Naive B cell (primary cell): ENCODE measurements around the gene CHI3L1. TPM values are rescaled to one million over a fixed set of nuclear protein-coding genes. Genes with fewer than 3 reads are reported as not detected.

ENCODE experiments used
- ATAC-seq, 2 donors: fragments of 150-1000 bp; cut with Tn5 transposase; 2 replicates each; pipeline ENCODE4 v1.10.0; 2021; ENCODE audit warnings: low read depth in 2 of 2, mild to moderate bottlenecking in 2 of 2, moderate library complexity in 2 of 2
- DNase-seq: peaks from one replicate; pipeline ENCODE4 v3.0.0; 2022
- H3K27ac Mint-ChIP-seq, 6 donors: one replicate each; pipeline ENCODE4 v1.8.0; 2020 to 2022; ENCODE audit warnings: mild to moderate bottlenecking in 6 of 6, mixed read lengths in 6 of 6, moderate library complexity in 5 of 6, inconsistent platforms in 2 of 6
- H3K27me3 Mint-ChIP-seq, 3 donors: one replicate each; pipeline ENCODE4 v1.8.0; 2021 to 2022; ENCODE audit warnings: mixed read lengths in 3 of 3, mild to moderate bottlenecking in 1 of 3
- H3K36me3 Mint-ChIP-seq, 2 donors: one replicate each; pipeline ENCODE4 v1.8.0; 2020 to 2022; ENCODE audit warnings: mixed read lengths in 2 of 2, inconsistent platforms in 1 of 2, mild to moderate bottlenecking in 1 of 2
- H3K4me1 Mint-ChIP-seq, 3 donors: one replicate each; pipeline ENCODE4 v1.8.0; 2020 to 2022; ENCODE audit warnings: mixed read lengths in 3 of 3, inconsistent platforms in 1 of 3, mild to moderate bottlenecking in 1 of 3, moderate library complexity in 1 of 3
- H3K4me3 Mint-ChIP-seq, 8 donors: one replicate each; pipeline ENCODE4 v1.8.0; 2020 to 2022; ENCODE audit warnings: mild to moderate bottlenecking in 8 of 8, mixed read lengths in 8 of 8, moderate library complexity in 8 of 8, inconsistent platforms in 2 of 8
- H3K9me3 Mint-ChIP-seq, 7 donors: one replicate each; pipeline ENCODE4 v1.8.0; 2020 to 2022; ENCODE audit warnings: mixed read lengths in 7 of 7, mild to moderate bottlenecking in 5 of 7, inconsistent platforms in 2 of 7, moderate library complexity in 1 of 7
- polyA plus RNA-seq, 6 donors: library from polyadenylated mRNA; unstranded; fragments of 300-500 nt; fragmentation: Illumina TruSeq; gene quantifications; one replicate each; pipeline ENCODE4 v1.2.3, GENCODE V29; 2021; ENCODE audit warnings: low read depth in 6 of 6

The CHI3L1 gene
- polyA plus RNA-seq, 6 donors from 2014 or later = 0.32 TPM; not detected in 5

GRCh38 chr1:203176273-203177035, 10.1 kb downstream of the CHI3L1 start:
- no peak overlapping the region for H3K4me3 Mint-ChIP-seq

DNA sequence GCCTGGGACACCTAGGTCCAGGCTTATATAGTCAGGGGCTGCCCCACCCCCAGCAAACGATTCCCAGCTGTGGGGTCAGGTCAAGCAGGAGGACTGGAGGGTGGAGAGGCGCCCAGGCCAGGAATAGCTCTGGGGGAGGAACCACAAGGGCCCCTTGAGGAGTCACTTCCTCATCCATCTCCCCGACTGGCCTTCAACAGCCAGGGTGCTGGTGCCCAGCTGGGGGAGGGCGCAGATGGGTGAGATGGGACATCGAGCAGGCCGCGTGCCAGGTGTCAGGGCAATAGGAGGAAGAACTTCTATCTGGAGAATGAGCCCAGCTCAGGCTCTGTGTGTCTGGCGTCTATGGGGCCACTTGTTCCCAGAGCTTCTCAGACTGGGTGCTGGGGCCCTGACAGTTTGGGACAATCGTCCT, 10.7 kb downstream of the CHI3L1 start:
- H3K4me1 Mint-ChIP-seq = peaks cover 0 to 38% (median 11%) of the 10 kb centered on the region in 3 donors
- DNase-seq = no peak
- peak in 1 of 2 donors; percentile 28 for ATAC-seq
- H3K27me3 Mint-ChIP-seq = peaks cover 6 to 35% (median 17%) of the 10 kb centered on the region in 3 donors
- no peak overlapping the region for H3K27ac Mint-ChIP-seq
- no peaks in the 10 kb centered on the region for H3K36me3 Mint-ChIP-seq
- H3K9me3 Mint-ChIP-seq = no peaks in the 10 kb centered on the region
- H3K4me3 Mint-ChIP-seq = no peak overlapping the region

More at GRCh38 chr1:203176273-203177035, 10.1 kb downstream of the CHI3L1 start:
- DNase-seq (no peak), ATAC-seq (no peak)
- Mint-ChIP-seq H3K27me3 (peaks cover 6 to 35% (median 17%) of the 10 kb centered on the region in 3 donors), H3K27ac (no peak overlapping the region), H3K36me3 (no peaks in the 10 kb centered on the region), H3K4me1 (peaks cover 0 to 38% (median 11%) of the 10 kb centered on the region in 3 donors), H3K9me3 (no peaks in the 10 kb centered on the region)

DNA sequence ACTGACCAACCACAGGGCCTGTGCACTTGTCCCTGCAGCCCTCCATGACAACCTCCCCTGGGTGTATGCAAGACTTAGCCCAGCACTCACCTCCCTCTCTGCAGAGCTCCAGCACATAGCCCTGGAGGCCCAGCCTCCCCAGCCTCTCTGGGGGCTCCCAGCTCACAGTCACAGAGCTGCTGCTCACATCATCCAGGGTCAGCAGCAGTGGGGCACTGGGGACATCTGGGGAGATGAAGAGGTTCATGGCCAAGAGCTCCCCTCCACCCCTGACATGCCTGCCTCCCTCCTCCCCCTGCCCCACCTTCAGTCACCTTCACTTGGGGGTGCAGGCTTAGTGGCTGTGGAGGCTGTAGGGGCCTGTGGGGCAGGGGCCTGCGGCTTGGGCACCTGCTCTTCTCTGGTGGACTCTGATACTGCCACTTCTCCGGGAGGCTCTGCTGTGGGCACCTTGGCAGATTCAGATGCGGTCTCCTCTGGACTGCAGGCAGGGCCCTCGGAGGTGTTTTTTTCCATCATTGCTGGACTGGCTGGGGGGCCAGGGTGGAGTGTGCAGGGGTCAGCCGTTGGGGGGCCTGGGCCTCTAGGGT, 11.2 kb downstream of the CHI3L1 start, which contains the start of gene MYBPH:
Gene MYBPH, minus strand, starts transcription at position 590 of the 590 bp plus-strand sequence. Its CDS starts 71 bp downstream, at position 519.
- Mint-ChIP-seq H3K9me3 (no peaks in the 10 kb centered on the region), H3K27me3 (peaks cover 6 to 35% (median 17%) of the 10 kb centered on the region in 3 donors), H3K4me1 (peaks cover 0 to 38% (median 11%) of the 10 kb centered on the region in 3 donors), H3K27ac (peak within 1 kb of the TSS in 1 of 6 donors; percentile 56), H3K36me3 (no peaks in the 10 kb centered on the region), H3K4me3 (peak within 1 kb of the TSS in 1 of 8 donors; percentile 70)
- DNase-seq (no peak), ATAC-seq (no peak)

GRCh38 chr1:203174324-203174985, 12.0 kb downstream of the CHI3L1 start:
- no peak for ATAC-seq
- peaks cover 0 to 38% (median 11%) of the 10 kb centered on the region in 3 donors for H3K4me1 Mint-ChIP-seq

DNA sequence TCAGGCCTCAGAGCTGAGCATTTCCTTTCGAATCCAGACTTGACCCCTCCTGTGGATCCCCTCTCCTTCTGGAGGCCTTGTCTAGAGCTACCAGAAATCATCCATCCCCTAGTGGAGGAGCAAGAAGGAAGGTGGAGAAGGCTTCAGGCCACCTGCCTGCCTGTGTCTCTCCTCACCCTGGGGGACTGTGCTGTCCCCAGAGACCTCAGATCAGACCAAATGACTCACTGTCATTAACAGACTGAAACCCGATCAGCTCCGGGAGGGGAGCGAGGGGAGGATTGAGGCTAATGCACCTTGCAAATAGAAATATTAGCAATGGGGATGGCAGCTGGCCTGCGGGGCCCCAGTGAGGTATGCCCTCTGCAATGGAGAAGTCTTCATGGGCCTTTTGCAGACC, 12.9 kb downstream of the CHI3L1 start:
- H3K4me3 Mint-ChIP-seq = no peak overlapping the region
- no peaks in the 10 kb centered on the region for H3K9me3 Mint-ChIP-seq
- H3K27me3 Mint-ChIP-seq = peaks cover 10 to 35% (median 17%) of the 10 kb centered on the region in 3 donors
- DNase-seq = no peak
- ATAC-seq = no peak
- no peaks in the 10 kb centered on the region for H3K36me3 Mint-ChIP-seq
- H3K4me1 Mint-ChIP-seq = peaks cover 0 to 32% (median 11%) of the 10 kb centered on the region in 3 donors
- H3K27ac Mint-ChIP-seq = peak overlapping the region in 2 of 6 donors; percentile 15 to 59

More at GRCh38 chr1:203174324-203174985, 12.0 kb downstream of the CHI3L1 start:
- peak overlapping the region in 2 of 6 donors; percentile 50 to 59 for H3K27ac Mint-ChIP-seq
- no peak overlapping the region for H3K4me3 Mint-ChIP-seq
- DNase-seq = no peak
- H3K36me3 Mint-ChIP-seq = no peaks in the 10 kb centered on the region
- H3K27me3 Mint-ChIP-seq = peaks cover 10 to 35% (median 17%) of the 10 kb centered on the region in 3 donors
- H3K9me3 Mint-ChIP-seq = no peaks in the 10 kb centered on the region

DNA sequence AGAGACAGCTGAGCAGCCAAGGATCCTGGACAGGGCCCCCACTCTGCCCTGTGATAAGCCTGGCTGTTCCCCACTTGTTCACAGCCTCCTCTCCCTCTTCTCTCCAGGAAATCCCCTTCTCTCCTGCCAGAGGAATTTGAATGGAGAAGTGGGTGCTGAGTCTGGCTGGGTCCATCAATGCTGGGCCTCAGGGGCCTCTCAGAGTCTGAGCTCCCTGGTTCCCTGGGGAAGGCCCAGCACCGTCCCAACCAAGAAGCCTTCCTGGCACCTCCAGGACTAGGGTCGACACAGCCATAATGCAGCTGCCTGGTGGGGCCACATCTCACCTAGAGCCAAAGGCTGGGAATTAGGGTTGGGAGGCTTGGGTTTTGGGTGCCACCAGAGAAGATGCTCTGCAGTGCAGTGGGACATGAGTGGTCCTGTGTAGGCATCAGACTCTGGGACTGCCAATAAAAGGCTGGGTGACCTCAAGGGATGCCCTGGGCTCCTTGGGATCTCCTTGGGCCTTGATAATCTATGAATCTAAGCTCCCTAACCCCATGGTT, 13.4 kb downstream of the CHI3L1 start:
- H3K36me3 Mint-ChIP-seq = no peaks in the 10 kb centered on the region
- H3K27ac Mint-ChIP-seq = peak overlapping the region in 1 of 6 donors; percentile 15
- no peaks in the 10 kb centered on the region for H3K9me3 Mint-ChIP-seq
- DNase-seq = no peak
- H3K27me3 Mint-ChIP-seq = peaks cover 10 to 30% (median 17%) of the 10 kb centered on the region in 3 donors
- peaks cover 0 to 31% (median 11%) of the 10 kb centered on the region in 3 donors for H3K4me1 Mint-ChIP-seq
- no peak overlapping the region for H3K4me3 Mint-ChIP-seq
- no peak for ATAC-seq

- Mint-ChIP-seq H3K9me3 (no peaks in the 10 kb centered on the region), H3K27ac (no peak overlapping the region), H3K36me3 (no peaks in the 10 kb centered on the region), H3K27me3 (peaks cover 10 to 26% (median 17%) of the 10 kb centered on the region in 3 donors), H3K4me3 (no peak overlapping the region), H3K4me1 (peaks cover 0 to 36% (median 15%) of the 10 kb centered on the region in 3 donors)
- peak; percentile 18 for DNase-seq
- peak in 1 of 2 donors; percentile 36 for ATAC-seq
Observed at GRCh38 chr1:203172184-203173010, 14.1 kb downstream of the CHI3L1 start.

DNA sequence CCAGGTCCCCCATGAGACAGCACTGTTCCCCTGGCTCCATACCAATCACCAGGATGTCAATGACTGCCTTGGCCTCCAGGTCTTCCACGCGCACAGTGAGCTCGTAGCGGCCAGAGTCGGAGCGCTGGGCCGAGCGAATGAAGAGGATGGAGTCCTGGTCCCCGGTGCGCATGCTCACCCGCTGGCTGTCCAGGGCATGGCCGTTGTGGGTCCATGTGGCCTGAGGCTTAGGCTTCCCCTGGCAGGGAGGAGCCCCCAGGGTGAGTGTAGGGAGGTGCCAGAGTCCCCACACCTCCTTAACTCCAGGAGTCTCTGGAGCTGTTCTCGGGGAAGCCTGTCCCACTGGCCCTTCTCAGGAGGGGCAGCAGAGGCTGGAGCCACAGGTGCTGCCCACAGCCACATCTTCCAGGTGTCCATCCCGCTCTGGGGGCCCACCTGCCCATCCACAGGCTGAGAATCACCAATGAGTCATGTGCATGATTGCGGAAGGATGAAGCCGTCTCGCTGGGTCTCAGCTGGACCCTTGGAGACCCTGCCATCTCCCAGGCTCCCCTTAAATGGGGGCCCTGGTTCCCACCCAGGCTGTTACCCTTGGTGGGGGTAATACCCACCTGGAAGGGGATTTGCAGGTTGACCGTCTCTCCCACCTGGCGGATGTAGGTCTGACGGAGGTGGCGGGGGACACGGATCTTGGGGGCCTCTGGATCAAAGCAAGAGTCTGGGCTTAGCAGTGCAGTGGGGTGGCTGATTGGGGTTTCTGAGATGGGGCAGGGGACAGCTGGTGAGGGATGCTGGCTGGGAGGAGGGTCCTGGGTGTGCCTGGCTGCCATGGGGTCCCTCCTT, 14.9 kb downstream of the CHI3L1 start:
- H3K27me3 Mint-ChIP-seq = peaks cover 5 to 24% (median 18%) of the 10 kb centered on the region in 3 donors
- no peak overlapping the region for H3K4me3 Mint-ChIP-seq
- DNase-seq (no peak), ATAC-seq (no peak)
- H3K9me3 Mint-ChIP-seq = no peaks in the 10 kb centered on the region
- H3K4me1 Mint-ChIP-seq = peaks cover 0 to 39% (median 17%) of the 10 kb centered on the region in 3 donors
- H3K36me3 Mint-ChIP-seq = no peaks in the 10 kb centered on the region
- H3K27ac Mint-ChIP-seq = no peak overlapping the region

DNA sequence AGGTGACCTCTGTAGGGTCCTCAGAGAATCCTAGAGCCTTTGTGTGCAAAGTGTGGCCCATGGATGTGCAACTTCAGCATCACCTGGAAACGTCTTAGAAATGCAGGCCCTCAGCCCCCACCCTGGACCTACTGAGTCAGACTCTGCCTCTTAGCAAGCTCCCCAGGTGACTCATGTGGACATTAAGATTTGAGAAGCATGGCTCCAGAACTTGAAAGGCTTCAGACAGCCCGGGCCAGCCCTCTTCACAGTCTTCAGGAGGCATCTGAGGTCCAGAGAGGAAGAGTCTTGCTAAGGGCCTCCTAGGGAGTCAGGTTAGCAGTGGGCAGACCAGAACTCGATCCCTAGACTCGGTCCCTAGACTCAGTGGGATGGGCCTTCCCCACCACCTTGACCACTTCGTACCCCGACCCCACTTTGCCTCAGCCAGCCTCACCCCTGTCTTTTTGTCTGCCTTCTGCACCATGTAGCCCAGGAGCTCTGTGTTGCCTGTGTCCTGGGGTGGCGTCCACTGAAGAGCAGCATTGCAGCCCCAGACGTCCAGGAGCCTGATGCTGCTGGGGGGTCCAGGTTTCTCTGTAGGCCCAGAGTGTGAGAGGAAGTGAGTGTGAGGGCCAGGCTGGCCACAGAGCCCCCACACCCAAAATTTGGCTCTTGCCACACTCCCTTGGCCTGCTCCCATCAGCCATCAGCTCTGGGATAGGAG, 15.7 kb downstream of the CHI3L1 start:
- no peak for ATAC-seq

DNA sequence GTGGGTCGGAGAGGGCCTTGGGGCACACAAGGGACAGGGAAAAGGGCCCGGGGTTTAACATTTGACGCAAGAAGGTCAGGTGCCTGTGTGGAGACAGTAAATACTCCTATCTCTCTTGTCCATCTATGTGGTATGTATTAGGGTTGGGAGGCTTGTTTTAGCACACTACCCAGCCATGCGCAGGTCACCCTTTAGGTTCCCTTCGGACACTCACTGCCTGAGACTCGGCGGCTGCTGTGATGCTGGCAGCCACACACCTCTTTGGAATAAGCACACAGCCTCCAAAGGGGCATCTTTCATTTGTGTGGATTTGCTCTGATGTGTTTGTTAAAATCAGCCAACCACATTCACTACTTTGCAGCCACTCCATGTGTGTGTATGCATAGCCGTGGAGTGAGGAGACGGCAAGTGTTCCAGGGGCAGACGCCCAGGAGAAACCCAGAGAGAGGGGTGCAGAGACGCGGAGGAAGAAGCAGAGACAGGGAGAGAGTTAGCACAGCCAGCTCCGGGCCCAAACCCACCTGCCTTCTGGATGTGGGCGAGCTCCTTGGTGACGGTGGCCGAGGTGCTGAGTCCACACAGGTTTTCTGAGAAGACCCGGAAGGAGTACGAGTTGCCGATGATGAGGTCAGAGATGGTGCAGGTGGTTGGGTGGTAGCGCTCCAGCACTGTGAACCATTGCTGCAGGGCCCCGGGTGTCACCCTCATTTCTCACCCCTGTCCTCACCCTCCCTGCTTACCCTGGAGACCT, 16.6 kb downstream of the CHI3L1 start:
- H3K4me3 Mint-ChIP-seq = peak overlapping the region in 1 of 8 donors; percentile 51
- peaks cover 4 to 25% (median 25%) of the 10 kb centered on the region in 3 donors for H3K27me3 Mint-ChIP-seq
- no peaks in the 10 kb centered on the region for H3K36me3 Mint-ChIP-seq
- DNase-seq (no peak), ATAC-seq (no peak)
- no peaks in the 10 kb centered on the region for H3K9me3 Mint-ChIP-seq
- no peak overlapping the region for H3K27ac Mint-ChIP-seq
- H3K4me1 Mint-ChIP-seq = peaks cover 0 to 23% (median 12%) of the 10 kb centered on the region in 3 donors

More for the DNA sequence above, 15.7 kb downstream of the CHI3L1 start:
- no peak for DNase-seq
- Mint-ChIP-seq H3K36me3 (no peaks in the 10 kb centered on the region), H3K4me3 (no peak overlapping the region), H3K27ac (peak overlapping the region in 1 of 6 donors; percentile 5), H3K4me1 (peaks cover 0 to 31% (median 12%) of the 10 kb centered on the region in 3 donors), H3K27me3 (peaks cover 4 to 25% (median 24%) of the 10 kb centered on the region in 3 donors), H3K9me3 (no peaks in the 10 kb centered on the region)

GRCh38 chr1:203168991-203169390, 17.5 kb downstream of the CHI3L1 start:
- ATAC-seq (no peak), DNase-seq (no peak)
- Mint-ChIP-seq H3K36me3 (no peaks in the 10 kb centered on the region), H3K27me3 (peaks cover 8 to 27% (median 24%) of the 10 kb centered on the region in 3 donors), H3K4me3 (peak overlapping the region in 1 of 8 donors; percentile 42), H3K9me3 (no peaks in the 10 kb centered on the region), H3K4me1 (peaks cover 0 to 14% (median 12%) of the 10 kb centered on the region in 3 donors), H3K27ac (no peak overlapping the region)
